DMS 273 (cell line): Measurements from ENCODE around the gene DRG1.
"Not testable (repeated sequence)": the region's sequence is repeated elsewhere in the genome, so short reads cannot be mapped to it uniquely, and the experiment has no call there.

ENCODE experiments used
- DNase-seq: peaks from one replicate; lab custom pipeline; 2025; ENCODE audit not compliant: unreplicated experiment; lab: John Stamatoyannopoulos, UW

Gene DRG1

GRCh38 chr22:31441652-31442051 is 42.2 kb downstream of the DRG1 start:
- DNase-seq = no peak

GRCh38 chr22:31442768-31443489 is 43.5 kb downstream of the DRG1 start:
- no peak for DNase-seq

- no peak for DNase-seq
Measured at GRCh38 chr22:31443516-31443915, 44.1 kb downstream of the DRG1 start.

GRCh38 chr22:31445642-31446041 is 46.2 kb downstream of the DRG1 start:
- no peak for DNase-seq

- DNase-seq = no peak
Measured at GRCh38 chr22:31446208-31446607, 46.8 kb downstream of the DRG1 start.

- DNase-seq = no peak
Measured at GRCh38 chr22:31446767-31447166, 47.4 kb downstream of the DRG1 start.

- DNase-seq = no peak
Measured at GRCh38 chr22:31447337-31447736, 47.9 kb downstream of the DRG1 start.

GRCh38 chr22:31448382-31448781 is 49.0 kb downstream of the DRG1 start:
- no peak for DNase-seq

- no peak for DNase-seq
Measured at GRCh38 chr22:31449506-31449905, 50.1 kb downstream of the DRG1 start.

GRCh38 chr22:31451709-31452571 is 52.5 kb downstream of the DRG1 start:
- peak; percentile 42 for DNase-seq

GRCh38 chr22:31461699-31462098 is 62.3 kb downstream of the DRG1 start:
- DNase-seq = no peak

- DNase-seq = no peak
Measured at GRCh38 chr22:31465307-31465706, 65.9 kb downstream of the DRG1 start.

GRCh38 chr22:31474743-31475142 is 75.3 kb downstream of the DRG1 start:
- DNase-seq = no peak

- no peak for DNase-seq
Measured at GRCh38 chr22:31475800-31476199, 76.4 kb downstream of the DRG1 start.

- no peak for DNase-seq
Measured at GRCh38 chr22:31477329-31477728, 77.9 kb downstream of the DRG1 start.

GRCh38 chr22:31481129-31481528 is 81.7 kb downstream of the DRG1 start:
- no peak for DNase-seq

- not testable (repeated sequence) for DNase-seq
Measured at GRCh38 chr22:31482470-31482869, 83.1 kb downstream of the DRG1 start.
